Measurements from ENCODE around the gene EIF5. TPM values are rescaled to one million over a fixed set of nuclear protein-coding genes. Genes with fewer than 3 reads are reported as not detected.

The EIF5 gene
- total and polyA plus RNA-seq, 3 donors from 2014 or later = 308 to 366 (median 309) TPM

- Histone ChIP-seq H3K9me3 (no peaks in the 10 kb centered on the region), H3K36me3 (ENCODE audit: low read depth, missing control alignments) (no peaks in the 10 kb centered on the region), H3K27me3 (no peaks in the 10 kb centered on the region), H3K4me1 (no peaks in the 10 kb centered on the region), H3K27ac (peak overlapping the region in 1 of 2 donors; percentile 56), H3K4me3 (no peak overlapping the region)
- 62 to 69% methylated on average over 6 to 14 of the region's 14 CpGs for WGBS, 2 donors
- peak; percentile 87 for DNase-seq
- no peak for TF ChIP-seq POLR2A (IDR thresholded peaks at IDR 0.05)
- TF ChIP-seq, protein P1, sequence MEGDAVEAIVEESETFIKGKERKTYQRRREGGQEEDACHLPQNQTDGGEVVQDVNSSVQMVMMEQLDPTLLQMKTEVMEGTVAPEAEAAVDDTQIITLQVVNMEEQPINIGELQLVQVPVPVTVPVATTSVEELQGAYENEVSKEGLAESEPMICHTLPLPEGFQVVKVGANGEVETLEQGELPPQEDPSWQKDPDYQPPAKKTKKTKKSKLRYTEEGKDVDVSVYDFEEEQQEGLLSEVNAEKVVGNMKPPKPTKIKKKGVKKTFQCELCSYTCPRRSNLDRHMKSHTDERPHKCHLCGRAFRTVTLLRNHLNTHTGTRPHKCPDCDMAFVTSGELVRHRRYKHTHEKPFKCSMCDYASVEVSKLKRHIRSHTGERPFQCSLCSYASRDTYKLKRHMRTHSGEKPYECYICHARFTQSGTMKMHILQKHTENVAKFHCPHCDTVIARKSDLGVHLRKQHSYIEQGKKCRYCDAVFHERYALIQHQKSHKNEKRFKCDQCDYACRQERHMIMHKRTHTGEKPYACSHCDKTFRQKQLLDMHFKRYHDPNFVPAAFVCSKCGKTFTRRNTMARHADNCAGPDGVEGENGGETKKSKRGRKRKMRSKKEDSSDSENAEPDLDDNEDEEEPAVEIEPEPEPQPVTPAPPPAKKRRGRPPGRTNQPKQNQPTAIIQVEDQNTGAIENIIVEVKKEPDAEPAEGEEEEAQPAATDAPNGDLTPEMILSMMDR (IDR thresholded peaks at IDR 0.05) = no peak
- intact Hi-C loops (cut with DNase I; ENCODE audit: low total_unique reads) = no loop called here
Measured at GRCh38 chr14:103378038-103378854, 44.2 kb downstream of the EIF5 start.

GRCh38 chr14:103380719-103381377 is 46.8 kb downstream of the EIF5 start:
- Histone ChIP-seq H3K27ac (no peak overlapping the region), H3K36me3 (ENCODE audit: low read depth, missing control alignments) (no peaks in the 10 kb centered on the region), H3K27me3 (no peaks in the 10 kb centered on the region), H3K4me1 (peaks cover 7% of the 10 kb centered on the region), H3K4me3 (no peak overlapping the region), H3K9me3 (no peaks in the 10 kb centered on the region)
- WGBS, 2 donors = 0% methylated on average over 2 of the region's 2 CpGs
- TF ChIP-seq, protein P1 (IDR thresholded peaks at IDR 0.05) = no peak
- no peak for TF ChIP-seq POLR2A (IDR thresholded peaks at IDR 0.05)
- no peak for DNase-seq
- intact Hi-C loops (cut with DNase I; ENCODE audit: low total_unique reads) = loop anchor here (10.0 kb wide), 1 partner anchor 114 kb away; no protein-coding TSS in a partner anchor

DNA sequence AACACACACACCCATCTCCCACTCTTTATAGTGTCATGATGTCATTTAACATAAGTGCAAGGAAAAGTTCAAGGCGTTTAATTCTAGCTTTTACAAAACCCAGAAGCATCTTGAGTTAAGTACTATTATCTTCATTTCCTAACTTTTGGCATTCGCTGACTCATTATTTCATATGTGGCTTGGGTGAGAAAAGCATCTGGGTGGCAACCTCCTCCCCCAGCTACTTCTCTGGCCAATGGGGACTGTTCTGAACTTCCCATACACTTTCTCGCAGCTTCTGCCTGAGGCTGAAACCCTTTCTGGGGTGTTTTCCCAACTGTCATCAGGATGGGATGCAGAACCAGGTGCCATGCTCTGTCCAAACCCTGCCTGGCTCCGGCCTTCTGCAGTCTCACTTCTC is 48.3 kb downstream of the EIF5 start:
- DNase-seq = no peak
- no peaks in the 10 kb centered on the region for H3K36me3 ChIP-seq (ENCODE audit: low read depth, missing control alignments)
- H3K27me3 ChIP-seq = no peaks in the 10 kb centered on the region
- H3K4me3 ChIP-seq = no peak overlapping the region
- H3K27ac ChIP-seq = no peak overlapping the region
- no peaks in the 10 kb centered on the region for H3K9me3 ChIP-seq
- intact Hi-C loops (cut with DNase I; ENCODE audit: low total_unique reads) = loop anchor here (10.0 kb wide), 1 partner anchor 112 kb away; no protein-coding TSS in a partner anchor
- peaks cover 12% of the 10 kb centered on the region for H3K4me1 ChIP-seq
- no peak for TF ChIP-seq POLR2A (IDR thresholded peaks at IDR 0.05)
- TF ChIP-seq, protein P1 (IDR thresholded peaks at IDR 0.05) = no peak
- 67 to 81% methylated on average over 4 of the region's 4 CpGs for WGBS, 2 donors

DNA sequence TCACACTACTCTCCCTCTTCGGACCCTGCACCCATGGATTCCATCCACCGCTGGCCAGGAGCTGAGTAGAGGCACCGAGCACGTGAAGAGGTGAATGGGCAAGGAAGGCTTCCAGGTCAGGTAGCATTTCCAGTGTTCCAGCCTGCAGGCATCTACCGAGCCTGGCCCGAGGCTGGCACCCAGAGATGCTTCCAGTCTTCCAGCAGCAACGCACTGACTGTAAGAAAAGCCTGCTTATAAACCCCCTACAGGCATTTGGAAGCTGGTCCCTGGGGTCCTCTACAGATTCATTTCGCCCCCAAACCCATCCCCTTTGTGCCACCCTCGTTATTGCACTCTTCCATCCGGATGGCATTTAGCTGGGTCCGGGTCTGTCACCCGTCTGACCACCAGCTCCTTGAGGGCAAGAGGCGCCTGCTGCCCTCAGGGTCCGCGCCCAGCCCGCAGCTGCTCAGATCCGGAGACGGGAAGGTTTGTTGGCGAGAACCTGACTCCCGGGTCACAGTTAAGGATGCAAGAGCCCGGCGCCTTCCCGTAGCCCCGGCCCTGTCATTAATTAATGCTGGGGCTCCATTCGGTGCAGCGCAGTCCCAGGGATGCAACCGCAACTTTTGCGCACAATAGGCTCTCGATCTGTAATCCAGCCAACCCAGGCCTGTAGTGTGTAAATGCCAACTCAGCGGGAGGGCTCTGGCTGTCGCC is 50.6 kb downstream of the EIF5 start:
- DNase-seq = no peak
- intact Hi-C loops (cut with DNase I; ENCODE audit: low total_unique reads) = loop anchor here (10.0 kb wide), 1 partner anchor 110 kb away; no protein-coding TSS in a partner anchor
- H3K27ac ChIP-seq = peak overlapping the region; percentile 99 to 100
- peak overlapping the region; percentile 90 to 96 for H3K4me3 ChIP-seq
- H3K9me3 ChIP-seq = no peaks in the 10 kb centered on the region
- no peaks in the 10 kb centered on the region for H3K27me3 ChIP-seq
- WGBS, 2 donors = 6 to 12% methylated on average over 13 to 31 of the region's 31 CpGs
- H3K4me1 ChIP-seq = peaks cover 30% of the 10 kb centered on the region
- H3K36me3 ChIP-seq (ENCODE audit: low read depth, missing control alignments) = no peaks in the 10 kb centered on the region
- TF ChIP-seq, protein P1 (IDR thresholded peaks at IDR 0.05) = no peak
- no peak for TF ChIP-seq POLR2A (IDR thresholded peaks at IDR 0.05)
